Body of pancreas (tissue), 4 donors: ENCODE data around the gene WDR73. TPM values are rescaled to one million over a fixed set of nuclear protein-coding genes. Genes with fewer than 3 reads are reported as not detected.
"Not testable (repeated sequence)": the region's sequence is repeated elsewhere in the genome, so short reads cannot be mapped to it uniquely, and the experiment has no call there.

Experiments used
- ATAC-seq: fragments of 150-250 bp; one replicate; pipeline ENCODE4 v1.9.1; 2016
- DNase-seq, 4 donors: peaks; one replicate each; pipeline ENCODE4 v3.0.0-alpha.2; 2019
- H3K27ac ChIP-seq, 4 donors: fragments of 200-600 bp; sonication (generic); 1 replicate in 3 of 4; 2 replicates in 1 of 4; pipeline versions ENCODE4 v1.5.1 to v1.6.1; 2016 to 2019; ENCODE audit warnings: mild to moderate bottlenecking in 1 of 4, mixed read lengths in 1 of 4, moderate library complexity in 1 of 4
- H3K27me3 ChIP-seq, 2 donors: fragments of 200-600 bp; sonication (generic); one replicate each; pipeline ENCODE4 v1.6.0; 2016; ENCODE audit warnings: mild to moderate bottlenecking in 1 of 2
- H3K36me3 ChIP-seq, 2 donors: fragments of 200-600 bp; sonication (generic); replicated peaks in 1 of 2; 2 replicates each; pipeline ENCODE4 v1.5.1; 2016; ENCODE audit warnings: low read depth in 2 of 2; ENCODE audit not compliant: insufficient read depth in 1 of 2
- H3K4me1 ChIP-seq: fragments of 200-600 bp; sonication (generic); one replicate; pipeline ENCODE4 v1.6.0; 2016
- H3K4me3 ChIP-seq, 2 donors: fragments of 200-600 bp; sonication (generic); 1 replicate in 1 of 2; 2 replicates in 1 of 2; pipeline ENCODE4 v1.5.1; 2016 to 2019
- H3K9me3 ChIP-seq, 3 donors: fragments of 200-600 bp; sonication (generic); 1 replicate in 2 of 3; 2 replicates in 1 of 3; pipeline ENCODE4 v1.5.1; 2016
- POLR2A ChIP-seq, 3 donors: fragments of 450-650 bp; IDR thresholded peaks; one replicate each; pipeline ENCODE4 v1.6.1; 2016; ENCODE audit warnings: antibody characterized with exemption in 3 of 3, mild to moderate bottlenecking in 2 of 3
- WGBS, 2 donors: methylation state at CpG; one replicate each; pipeline ENCODE4 v1.1.5; 2017; 5-methylcytosine and 5-hydroxymethylcytosine counted together
- intact Hi-C: fragments of 100-400 bp; cut with DNase I; formaldehyde crosslinking; loops from one replicate; pipeline ENCODE4 v1.15.1; 2023
- total RNA-seq, 2 donors: library from RNA; depleted of rRNA; stranded (reverse); fragments of >200 nt; gene quantifications; one replicate each; pipeline ENCODE4 v1.1.0, GENCODE V29; 2016
- TF ChIP-seq, protein P1 (sequence below), 7 experiments: fragments of 450-650 bp in 4 of 7; fragments of 200-600 bp in 3 of 7; sonication (generic) in 3 of 7; IDR thresholded peaks; one replicate each; pipeline ENCODE4 v1.5.1; 2016 to 2019; ENCODE audit warnings: antibody characterized with exemption in 7 of 7

WDR73 gene
- total RNA-seq, 2 donors from 2014 or later = 21.1 to 25.4 TPM

DNA sequence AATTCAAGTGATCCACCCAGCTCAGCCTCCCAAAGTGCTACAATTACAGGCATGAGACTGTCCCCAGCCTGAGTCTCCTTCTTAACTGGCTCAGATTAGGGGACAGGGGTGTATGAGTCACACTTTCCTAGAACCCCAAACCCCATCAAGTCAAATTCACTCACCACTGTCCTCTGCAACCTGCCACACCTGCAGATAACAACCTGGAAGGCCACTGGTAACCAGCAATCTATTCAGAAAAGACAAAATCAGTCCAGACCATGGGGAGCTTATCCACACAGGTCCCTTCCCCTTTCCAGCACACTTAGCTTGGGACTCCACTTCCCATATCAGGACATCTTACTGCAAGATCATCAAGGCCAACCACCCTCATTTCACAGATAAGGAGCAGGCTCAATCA lies 6.4 kb downstream of the WDR73 start:
- Histone ChIP-seq H3K4me3 (no peak overlapping the region), H3K27ac (no peak overlapping the region), H3K4me1 (peaks cover 25% of the 10 kb centered on the region), H3K36me3 (peaks cover 8 to 25% of the 10 kb centered on the region in 2 donors), H3K9me3 (no peaks in the 10 kb centered on the region), H3K27me3 (no peaks in the 10 kb centered on the region)
- ATAC-seq (no peak), DNase-seq (no peak)
- intact Hi-C loops = loop anchor here (10.0 kb wide), 1 partner anchor 53 kb away; no protein-coding TSS in a partner anchor
- TF ChIP-seq POLR2A (IDR thresholded peaks at IDR 0.05) = no peak
- TF ChIP-seq, protein P1, sequence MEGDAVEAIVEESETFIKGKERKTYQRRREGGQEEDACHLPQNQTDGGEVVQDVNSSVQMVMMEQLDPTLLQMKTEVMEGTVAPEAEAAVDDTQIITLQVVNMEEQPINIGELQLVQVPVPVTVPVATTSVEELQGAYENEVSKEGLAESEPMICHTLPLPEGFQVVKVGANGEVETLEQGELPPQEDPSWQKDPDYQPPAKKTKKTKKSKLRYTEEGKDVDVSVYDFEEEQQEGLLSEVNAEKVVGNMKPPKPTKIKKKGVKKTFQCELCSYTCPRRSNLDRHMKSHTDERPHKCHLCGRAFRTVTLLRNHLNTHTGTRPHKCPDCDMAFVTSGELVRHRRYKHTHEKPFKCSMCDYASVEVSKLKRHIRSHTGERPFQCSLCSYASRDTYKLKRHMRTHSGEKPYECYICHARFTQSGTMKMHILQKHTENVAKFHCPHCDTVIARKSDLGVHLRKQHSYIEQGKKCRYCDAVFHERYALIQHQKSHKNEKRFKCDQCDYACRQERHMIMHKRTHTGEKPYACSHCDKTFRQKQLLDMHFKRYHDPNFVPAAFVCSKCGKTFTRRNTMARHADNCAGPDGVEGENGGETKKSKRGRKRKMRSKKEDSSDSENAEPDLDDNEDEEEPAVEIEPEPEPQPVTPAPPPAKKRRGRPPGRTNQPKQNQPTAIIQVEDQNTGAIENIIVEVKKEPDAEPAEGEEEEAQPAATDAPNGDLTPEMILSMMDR (IDR thresholded peaks at IDR 0.05) = no peak

DNA sequence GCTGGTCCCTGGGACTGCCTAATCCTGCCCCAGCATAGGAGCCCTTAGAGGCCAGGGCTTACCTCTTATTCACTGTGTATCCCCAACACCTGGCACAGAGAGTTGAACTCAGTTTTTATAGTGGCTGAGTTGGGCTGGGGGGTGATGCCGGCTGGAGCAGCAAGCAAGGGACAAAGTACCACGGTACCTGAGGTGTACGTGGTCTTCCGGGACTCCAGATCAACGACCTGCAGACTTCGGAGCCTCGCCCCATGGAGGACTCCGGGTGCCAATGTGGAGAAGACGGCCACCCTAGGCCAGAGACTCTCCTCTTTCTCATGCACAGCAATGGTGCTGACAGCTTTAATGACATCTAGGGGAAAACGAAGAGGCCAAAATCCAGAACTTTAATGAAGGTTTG lies 8.1 kb downstream of the WDR73 start:
- intact Hi-C loops = loop anchor here (10.0 kb wide), 1 partner anchor 51 kb away; no protein-coding TSS in a partner anchor
- peaks cover 8% of the 10 kb centered on the region for H3K4me1 ChIP-seq
- no peak overlapping the region for H3K4me3 ChIP-seq
- peaks cover 8 to 31% of the 10 kb centered on the region in 2 donors for H3K36me3 ChIP-seq
- DNase-seq (no peak), ATAC-seq (no peak)
- TF ChIP-seq, protein P1 (IDR thresholded peaks at IDR 0.05) = no peak
- TF ChIP-seq POLR2A (IDR thresholded peaks at IDR 0.05) = no peak
- H3K9me3 ChIP-seq = no peaks in the 10 kb centered on the region
- WGBS, 2 donors = 89 to 90% methylated on average over 10 of the region's 10 CpGs
- H3K27me3 ChIP-seq = no peaks in the 10 kb centered on the region
- H3K27ac ChIP-seq = no peak overlapping the region

DNA sequence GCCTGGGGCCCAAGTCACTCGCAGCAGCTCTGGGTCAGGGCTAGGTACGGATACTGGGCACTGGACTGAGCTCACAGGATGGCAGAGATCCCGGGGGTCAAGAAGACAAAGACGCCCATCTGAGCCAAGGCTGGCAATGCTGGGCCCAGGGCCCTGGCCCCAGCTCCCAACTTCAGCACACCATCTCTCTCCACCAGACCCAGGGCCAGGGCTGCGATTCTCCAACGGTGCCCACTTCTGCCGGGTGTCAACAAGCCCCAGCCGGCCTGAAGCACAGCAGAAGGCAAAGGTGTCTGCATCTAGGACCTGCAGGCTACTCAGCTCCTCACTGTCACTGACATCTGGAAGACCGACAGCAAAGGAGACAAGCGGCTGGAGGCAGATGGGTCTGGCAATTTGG lies 8.6 kb downstream of the WDR73 start:
- TF ChIP-seq, protein P1 (IDR thresholded peaks at IDR 0.05) = no peak
- no peak for TF ChIP-seq POLR2A (IDR thresholded peaks at IDR 0.05)
- Histone ChIP-seq H3K27me3 (no peaks in the 10 kb centered on the region), H3K9me3 (no peaks in the 10 kb centered on the region), H3K4me1 (peaks cover 5% of the 10 kb centered on the region), H3K4me3 (no peak overlapping the region), H3K36me3 (peaks cover 8 to 36% of the 10 kb centered on the region in 2 donors), H3K27ac (no peak overlapping the region)
- ATAC-seq (no peak), DNase-seq (no peak)
- intact Hi-C loops = loop anchor here (10.0 kb wide), 1 partner anchor 51 kb away; no protein-coding TSS in a partner anchor
- WGBS, 2 donors = 93% methylated on average over 6 to 10 of the region's 10 CpGs

DNA sequence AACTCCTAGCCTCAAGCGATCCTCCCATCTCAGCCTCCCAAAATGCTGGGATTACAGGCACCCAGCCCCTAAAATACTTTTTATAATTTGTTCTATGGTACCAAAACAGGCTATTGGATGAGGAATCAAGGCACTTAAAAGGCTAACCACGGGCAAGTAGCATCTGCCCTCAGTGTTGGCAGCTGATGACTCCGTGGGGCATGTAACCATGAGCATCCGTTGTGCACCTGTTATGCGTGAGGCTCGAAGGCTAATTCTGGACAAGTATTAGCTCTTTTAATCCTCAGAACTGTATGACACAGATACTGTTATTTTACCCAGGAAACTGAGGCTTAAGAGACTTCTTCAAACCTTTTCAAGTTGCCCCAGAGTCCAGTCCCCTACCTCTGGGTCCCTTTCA lies 10.2 kb downstream of the WDR73 start:
- WGBS, 2 donors = 82 to 85% methylated on average over 2 to 6 of the region's 6 CpGs
- peaks cover 14 to 42% of the 10 kb centered on the region in 2 donors for H3K36me3 ChIP-seq
- H3K27ac ChIP-seq = no peak overlapping the region
- H3K27me3 ChIP-seq = no peaks in the 10 kb centered on the region
- intact Hi-C loops = loop anchor here (10.0 kb wide), 1 partner anchor 49 kb away; no protein-coding TSS in a partner anchor
- no peak for DNase-seq
- no peaks in the 10 kb centered on the region for H3K9me3 ChIP-seq
- no peak overlapping the region for H3K4me3 ChIP-seq
- TF ChIP-seq, protein P1 (IDR thresholded peaks at IDR 0.05) = no peak
- no peak for TF ChIP-seq POLR2A (IDR thresholded peaks at IDR 0.05)
- no peak for ATAC-seq
- no peaks in the 10 kb centered on the region for H3K4me1 ChIP-seq

DNA sequence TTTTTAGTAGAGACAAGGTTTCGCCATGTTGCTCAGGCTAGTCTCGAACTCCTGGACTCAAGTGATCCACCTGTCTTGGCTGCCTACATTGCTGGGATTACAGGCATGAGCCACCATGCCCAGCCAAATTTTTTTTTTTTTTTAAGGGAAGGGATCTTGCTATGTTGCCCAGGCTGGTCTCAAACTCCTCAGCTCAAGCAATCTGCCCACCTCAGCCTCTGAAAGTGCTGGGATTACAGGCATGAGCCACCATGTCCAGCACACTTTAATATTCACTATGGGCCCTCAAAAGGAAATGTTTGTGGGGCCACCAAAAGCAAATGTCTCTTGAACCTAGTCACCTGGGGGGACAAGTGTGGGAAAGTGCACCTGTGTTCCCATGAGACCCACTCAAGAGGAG lies 11.4 kb downstream of the WDR73 start:
- H3K36me3 ChIP-seq = peaks cover 14 to 36% of the 10 kb centered on the region in 2 donors
- not testable (repeated sequence) for ATAC-seq, DNase-seq, H3K9me3 ChIP-seq, H3K27me3 ChIP-seq, H3K27ac ChIP-seq, H3K4me3 ChIP-seq, H3K4me1 ChIP-seq
- intact Hi-C loops = loop anchor here (10.0 kb wide), 1 partner anchor 48 kb away; no protein-coding TSS in a partner anchor
- WGBS, 2 donors = 55 to 64% methylated on average over 2 of the region's 2 CpGs

DNA sequence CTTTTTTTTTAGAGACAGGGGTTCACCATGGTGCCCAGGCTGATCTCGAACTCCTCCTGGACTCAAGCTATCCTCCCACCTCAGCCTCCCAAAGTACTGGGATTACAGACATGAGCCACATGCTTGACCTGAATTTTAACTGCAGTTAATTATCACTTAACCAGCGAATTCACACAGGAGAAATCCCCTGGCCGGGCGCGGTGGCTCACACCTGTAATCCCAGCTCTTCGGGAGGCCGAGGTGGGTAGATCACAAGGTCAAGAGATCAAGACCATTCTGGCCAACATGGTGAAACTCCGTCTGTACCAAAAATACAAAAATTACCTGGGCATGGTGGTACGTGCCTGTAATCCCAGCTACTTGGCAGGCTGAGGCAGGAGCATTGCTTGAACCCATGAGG lies 12.2 kb downstream of the WDR73 start:
- 89 to 94% methylated on average over 9 of the region's 9 CpGs for WGBS, 2 donors
- not testable (repeated sequence) for H3K27me3 ChIP-seq, H3K4me1 ChIP-seq, H3K27ac ChIP-seq, DNase-seq, H3K4me3 ChIP-seq, ATAC-seq, H3K9me3 ChIP-seq
- intact Hi-C loops = loop anchor here (10.0 kb wide), 1 partner anchor 47 kb away; no protein-coding TSS in a partner anchor
- H3K36me3 ChIP-seq = peaks cover 14 to 36% of the 10 kb centered on the region in 2 donors
